Neural crest cell (in vitro differentiated cells): ENCODE data around the gene GOLGA5. TPM values are rescaled to one million over a fixed set of nuclear protein-coding genes. Genes with fewer than 3 reads are reported as not detected.
A peak's percentile ranks its signal among the peaks of the same experiment; 100 is the strongest.

ENCODE experiments used
- DNase-seq: peaks from one replicate; pipeline ENCODE4 v3.0.0; 2021; ENCODE audit warnings: low read depth, mixed read lengths, low spot score
- H3K27ac Mint-ChIP-seq: one replicate; pipeline ENCODE4 v1.8.0; 2021; ENCODE audit warnings: mild to moderate bottlenecking, mixed read lengths; ENCODE audit not compliant: unreplicated experiment
- H3K27me3 Mint-ChIP-seq: 2 replicates; pipeline ENCODE4 v1.8.0; 2021; ENCODE audit warnings: low read depth, mild to moderate bottlenecking, mixed read lengths
- H3K36me3 Mint-ChIP-seq: 2 replicates; pipeline ENCODE4 v1.8.0; 2021; ENCODE audit warnings: low read depth, mild to moderate bottlenecking, mixed read lengths
- H3K4me1 Mint-ChIP-seq: 2 replicates; pipeline ENCODE4 v1.8.0; 2021; ENCODE audit warnings: mixed read lengths
- H3K4me3 Mint-ChIP-seq: one replicate; pipeline ENCODE4 v1.8.0; 2021; ENCODE audit warnings: mild to moderate bottlenecking, mixed read lengths
- H3K9me3 Mint-ChIP-seq: 2 replicates; pipeline ENCODE4 v1.8.0; 2021; ENCODE audit warnings: mixed read lengths
- total RNA-seq: library from RNA; stranded (reverse); gene quantifications from 2 replicates; pipeline ENCODE4 v1.2.1, GENCODE V29; 2021
- TF ChIP-seq, protein P1 (sequence below): fragments of 200-600 bp; sonication (generic); conservative IDR thresholded peaks from 2 replicates; pipeline ENCODE4 v1.5.0; 2021; ENCODE audit warnings: antibody characterized with exemption, mild to moderate bottlenecking

Gene GOLGA5
- total RNA-seq, 1 donor from 2014 or later = 19.8 TPM

- Mint-ChIP-seq H3K4me1 (peaks cover 22% of the 10 kb centered on the region), H3K27ac (no peak overlapping the region), H3K36me3 (no peaks in the 10 kb centered on the region), H3K4me3 (no peak overlapping the region), H3K9me3 (no peaks in the 10 kb centered on the region), H3K27me3 (no peaks in the 10 kb centered on the region)
- DNase-seq = no peak
- TF ChIP-seq, protein P1, sequence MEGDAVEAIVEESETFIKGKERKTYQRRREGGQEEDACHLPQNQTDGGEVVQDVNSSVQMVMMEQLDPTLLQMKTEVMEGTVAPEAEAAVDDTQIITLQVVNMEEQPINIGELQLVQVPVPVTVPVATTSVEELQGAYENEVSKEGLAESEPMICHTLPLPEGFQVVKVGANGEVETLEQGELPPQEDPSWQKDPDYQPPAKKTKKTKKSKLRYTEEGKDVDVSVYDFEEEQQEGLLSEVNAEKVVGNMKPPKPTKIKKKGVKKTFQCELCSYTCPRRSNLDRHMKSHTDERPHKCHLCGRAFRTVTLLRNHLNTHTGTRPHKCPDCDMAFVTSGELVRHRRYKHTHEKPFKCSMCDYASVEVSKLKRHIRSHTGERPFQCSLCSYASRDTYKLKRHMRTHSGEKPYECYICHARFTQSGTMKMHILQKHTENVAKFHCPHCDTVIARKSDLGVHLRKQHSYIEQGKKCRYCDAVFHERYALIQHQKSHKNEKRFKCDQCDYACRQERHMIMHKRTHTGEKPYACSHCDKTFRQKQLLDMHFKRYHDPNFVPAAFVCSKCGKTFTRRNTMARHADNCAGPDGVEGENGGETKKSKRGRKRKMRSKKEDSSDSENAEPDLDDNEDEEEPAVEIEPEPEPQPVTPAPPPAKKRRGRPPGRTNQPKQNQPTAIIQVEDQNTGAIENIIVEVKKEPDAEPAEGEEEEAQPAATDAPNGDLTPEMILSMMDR = no peak
Measured at GRCh38 chr14:92751819-92752218, 42.3 kb upstream of the GOLGA5 start.

GRCh38 chr14:92753250-92753649, 40.9 kb upstream of the GOLGA5 start:
- peak overlapping the region; percentile 27 for H3K4me3 Mint-ChIP-seq
- peaks cover 9% of the 10 kb centered on the region for H3K4me1 Mint-ChIP-seq
- no peaks in the 10 kb centered on the region for H3K36me3 Mint-ChIP-seq
- TF ChIP-seq, protein P1 = no peak
- no peak for DNase-seq
- H3K27me3 Mint-ChIP-seq = no peaks in the 10 kb centered on the region
- no peaks in the 10 kb centered on the region for H3K9me3 Mint-ChIP-seq
- peak overlapping the region; percentile 63 for H3K27ac Mint-ChIP-seq

- Mint-ChIP-seq H3K27me3 (peaks cover 1% of the 10 kb centered on the region), H3K9me3 (no peaks in the 10 kb centered on the region), H3K27ac (no peak overlapping the region), H3K36me3 (no peaks in the 10 kb centered on the region), H3K4me3 (no peak overlapping the region), H3K4me1 (no peaks in the 10 kb centered on the region)
- TF ChIP-seq, protein P1 = no peak
- DNase-seq = no peak
Measured at GRCh38 chr14:92754966-92755365, 39.1 kb upstream of the GOLGA5 start.

DNA sequence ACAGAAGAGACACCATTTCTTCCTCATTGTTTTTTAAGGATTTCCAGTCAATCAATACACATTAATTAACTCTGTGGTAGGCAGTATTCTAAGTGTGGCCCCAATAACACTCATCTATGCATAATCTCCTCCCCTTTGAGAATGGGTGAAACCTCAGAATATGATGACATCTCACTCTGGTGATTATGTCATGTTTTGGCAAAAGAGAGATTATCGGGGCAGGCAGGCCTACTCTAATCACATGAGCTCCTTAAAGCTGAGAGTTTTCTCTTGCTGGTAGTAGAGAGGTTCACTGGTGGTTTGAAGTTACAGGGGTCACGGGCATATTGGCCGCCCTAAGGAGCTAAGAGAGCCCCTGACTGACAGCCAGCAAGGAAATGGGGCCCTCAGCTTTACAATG, 38.6 kb upstream of the GOLGA5 start:
- no peak for DNase-seq
- Mint-ChIP-seq H3K4me3 (no peak overlapping the region), H3K27me3 (peaks cover 5% of the 10 kb centered on the region), H3K9me3 (no peaks in the 10 kb centered on the region), H3K4me1 (no peaks in the 10 kb centered on the region), H3K36me3 (no peaks in the 10 kb centered on the region), H3K27ac (no peak overlapping the region)
- TF ChIP-seq, protein P1 = no peak

- TF ChIP-seq, protein P1 = no peak
- H3K4me3 Mint-ChIP-seq = no peak overlapping the region
- peaks cover 14% of the 10 kb centered on the region for H3K27me3 Mint-ChIP-seq
- no peaks in the 10 kb centered on the region for H3K4me1 Mint-ChIP-seq
- DNase-seq = no peak
- no peaks in the 10 kb centered on the region for H3K36me3 Mint-ChIP-seq
- no peaks in the 10 kb centered on the region for H3K9me3 Mint-ChIP-seq
- H3K27ac Mint-ChIP-seq = no peak overlapping the region
Measured at GRCh38 chr14:92756446-92756845, 37.7 kb upstream of the GOLGA5 start.

- peaks cover 30% of the 10 kb centered on the region for H3K27me3 Mint-ChIP-seq
- no peak for DNase-seq
- no peaks in the 10 kb centered on the region for H3K9me3 Mint-ChIP-seq
- TF ChIP-seq, protein P1 = no peak
- no peaks in the 10 kb centered on the region for H3K4me1 Mint-ChIP-seq
- H3K36me3 Mint-ChIP-seq = no peaks in the 10 kb centered on the region
- no peak overlapping the region for H3K27ac Mint-ChIP-seq
- no peak overlapping the region for H3K4me3 Mint-ChIP-seq
Measured at GRCh38 chr14:92759300-92759678, 34.8 kb upstream of the GOLGA5 start.
